Upper lobe of right lung (tissue), 1 donor: ENCODE results near the gene GALT. TPM values are rescaled to one million over a fixed set of nuclear protein-coding genes. Genes with fewer than 3 reads are reported as not detected.

Experiments
- ATAC-seq: fragments of 200-7000 bp; cut with Tn5 transposase; one replicate; pipeline ENCODE4 v1.9.1; 2020; ENCODE audit warnings: mild to moderate bottlenecking, moderate library complexity
- DNase-seq: peaks from one replicate; pipeline ENCODE4 v3.0.0-alpha.2; 2020
- H3K27ac ChIP-seq: fragments of 200-600 bp; one replicate; pipeline ENCODE4 v1.8.0; 2022
- H3K27me3 ChIP-seq: fragments of 200-600 bp; one replicate; pipeline ENCODE4 v1.8.0; 2022; ENCODE audit warnings: mild to moderate bottlenecking
- H3K36me3 ChIP-seq: fragments of 200-600 bp; one replicate; pipeline ENCODE4 v1.8.0; 2022
- H3K4me1 ChIP-seq: fragments of 200-600 bp; one replicate; pipeline ENCODE4 v1.8.0; 2022
- H3K4me3 ChIP-seq: fragments of 200-600 bp; one replicate; pipeline ENCODE4 v1.8.0; 2022; ENCODE audit warnings: mild to moderate bottlenecking
- H3K9me3 ChIP-seq: fragments of 200-600 bp; one replicate; pipeline ENCODE4 v1.8.0; 2022
- intact Hi-C: fragments of 100-400 bp; cut with DNase I; formaldehyde crosslinking; loops from one replicate; pipeline ENCODE4 v1.11.0; 2022
- total RNA-seq: library from RNA; stranded (reverse); fragmentation: NEBNext Ultra II Directional; extraction: Animal tissue kit (Norgen Biotek cat#: 25700); gene quantifications from one replicate; pipeline ENCODE4 v1.2.1, GENCODE V29; 2021
- TF ChIP-seq, protein P1 (sequence below): fragments of 200-600 bp; IDR thresholded peaks from one replicate; pipeline ENCODE4 v1.8.0; 2022; ENCODE audit warnings: antibody characterized with exemption
- donor health status: DM: no; HTN: yes; CAD: no; lungs with severe emphysema.

The GALT gene
- total RNA-seq, 1 donor from 2014 or later = 47.6 TPM

DNA sequence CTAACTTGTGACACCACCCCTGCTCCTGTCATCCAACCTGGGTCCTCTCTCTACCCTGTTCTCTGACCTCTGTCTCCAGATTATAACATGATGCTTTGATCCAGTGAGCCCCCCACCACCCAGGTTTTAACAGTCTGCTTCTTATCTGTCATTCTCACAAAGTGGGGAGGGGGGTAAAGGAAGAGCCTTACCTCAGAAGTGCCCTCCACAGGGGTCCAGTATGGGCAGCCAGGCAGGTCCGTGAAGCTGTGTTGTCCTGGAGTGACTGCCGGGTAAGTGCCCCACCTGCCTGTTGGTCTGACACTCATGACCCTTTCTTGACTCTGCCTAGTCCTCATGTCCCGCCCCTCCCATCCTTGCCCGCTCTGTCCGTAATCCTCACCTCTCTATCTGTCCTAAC is 8.9 kb downstream of the GALT start:
- Histone ChIP-seq H3K36me3 (no peaks in the 10 kb centered on the region), H3K9me3 (no peaks in the 10 kb centered on the region), H3K4me3 (no peak overlapping the region), H3K4me1 (peaks cover 31% of the 10 kb centered on the region), H3K27ac (no peak overlapping the region), H3K27me3 (no peaks in the 10 kb centered on the region)
- TF ChIP-seq, protein P1, sequence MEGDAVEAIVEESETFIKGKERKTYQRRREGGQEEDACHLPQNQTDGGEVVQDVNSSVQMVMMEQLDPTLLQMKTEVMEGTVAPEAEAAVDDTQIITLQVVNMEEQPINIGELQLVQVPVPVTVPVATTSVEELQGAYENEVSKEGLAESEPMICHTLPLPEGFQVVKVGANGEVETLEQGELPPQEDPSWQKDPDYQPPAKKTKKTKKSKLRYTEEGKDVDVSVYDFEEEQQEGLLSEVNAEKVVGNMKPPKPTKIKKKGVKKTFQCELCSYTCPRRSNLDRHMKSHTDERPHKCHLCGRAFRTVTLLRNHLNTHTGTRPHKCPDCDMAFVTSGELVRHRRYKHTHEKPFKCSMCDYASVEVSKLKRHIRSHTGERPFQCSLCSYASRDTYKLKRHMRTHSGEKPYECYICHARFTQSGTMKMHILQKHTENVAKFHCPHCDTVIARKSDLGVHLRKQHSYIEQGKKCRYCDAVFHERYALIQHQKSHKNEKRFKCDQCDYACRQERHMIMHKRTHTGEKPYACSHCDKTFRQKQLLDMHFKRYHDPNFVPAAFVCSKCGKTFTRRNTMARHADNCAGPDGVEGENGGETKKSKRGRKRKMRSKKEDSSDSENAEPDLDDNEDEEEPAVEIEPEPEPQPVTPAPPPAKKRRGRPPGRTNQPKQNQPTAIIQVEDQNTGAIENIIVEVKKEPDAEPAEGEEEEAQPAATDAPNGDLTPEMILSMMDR = no peak
- DNase-seq (no peak), ATAC-seq (no peak)
- intact Hi-C loops = no loop called here

DNA sequence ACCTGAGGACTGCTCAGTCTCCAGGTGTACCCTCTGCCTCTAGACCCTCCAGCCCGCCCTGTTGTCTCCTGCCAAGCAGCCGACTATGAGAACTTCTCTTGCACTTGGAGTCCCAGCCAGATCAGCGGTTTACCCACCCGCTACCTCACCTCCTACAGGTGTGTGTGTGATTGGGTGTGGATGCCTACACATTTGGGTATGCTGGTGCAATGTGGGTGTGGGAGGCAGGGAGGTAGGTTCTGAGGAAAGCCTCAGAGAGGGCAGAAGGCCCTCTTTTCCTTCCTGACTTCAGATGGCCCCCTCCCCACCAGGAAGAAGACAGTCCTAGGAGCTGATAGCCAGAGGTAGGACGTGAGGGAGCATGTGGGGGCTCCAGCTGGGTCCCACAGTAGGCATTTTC is 10.5 kb downstream of the GALT start:
- no peak for DNase-seq
- H3K4me1 ChIP-seq = peaks cover 27% of the 10 kb centered on the region
- H3K4me3 ChIP-seq = no peak overlapping the region
- intact Hi-C loops = no loop called here
- H3K27me3 ChIP-seq = no peaks in the 10 kb centered on the region
- ATAC-seq = no peak
- no peaks in the 10 kb centered on the region for H3K36me3 ChIP-seq
- no peaks in the 10 kb centered on the region for H3K9me3 ChIP-seq
- H3K27ac ChIP-seq = no peak overlapping the region
- TF ChIP-seq, protein P1 = no peak

DNA sequence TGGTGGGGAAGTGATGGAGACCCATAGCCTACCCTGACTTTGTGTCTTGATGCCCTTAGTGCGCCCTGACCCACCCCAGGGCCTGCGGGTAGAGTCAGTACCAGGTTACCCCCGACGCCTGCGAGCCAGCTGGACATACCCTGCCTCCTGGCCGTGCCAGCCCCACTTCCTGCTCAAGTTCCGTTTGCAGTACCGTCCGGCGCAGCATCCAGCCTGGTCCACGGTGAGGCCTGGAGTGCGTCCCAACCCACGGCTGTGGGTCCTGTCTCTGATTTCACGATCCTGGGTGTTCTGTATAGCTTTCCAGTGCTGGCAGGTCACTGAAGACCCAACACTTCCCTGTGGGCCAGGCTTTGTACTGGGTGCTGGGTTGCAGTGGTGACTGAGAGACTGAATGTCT is 12.0 kb downstream of the GALT start:
- peaks cover 13% of the 10 kb centered on the region for H3K4me1 ChIP-seq
- no peak overlapping the region for H3K4me3 ChIP-seq
- ATAC-seq (no peak), DNase-seq (no peak)
- H3K9me3 ChIP-seq = no peaks in the 10 kb centered on the region
- TF ChIP-seq, protein P1 = no peak
- intact Hi-C loops = no loop called here
- H3K36me3 ChIP-seq = no peaks in the 10 kb centered on the region
- no peak overlapping the region for H3K27ac ChIP-seq
- no peaks in the 10 kb centered on the region for H3K27me3 ChIP-seq

DNA sequence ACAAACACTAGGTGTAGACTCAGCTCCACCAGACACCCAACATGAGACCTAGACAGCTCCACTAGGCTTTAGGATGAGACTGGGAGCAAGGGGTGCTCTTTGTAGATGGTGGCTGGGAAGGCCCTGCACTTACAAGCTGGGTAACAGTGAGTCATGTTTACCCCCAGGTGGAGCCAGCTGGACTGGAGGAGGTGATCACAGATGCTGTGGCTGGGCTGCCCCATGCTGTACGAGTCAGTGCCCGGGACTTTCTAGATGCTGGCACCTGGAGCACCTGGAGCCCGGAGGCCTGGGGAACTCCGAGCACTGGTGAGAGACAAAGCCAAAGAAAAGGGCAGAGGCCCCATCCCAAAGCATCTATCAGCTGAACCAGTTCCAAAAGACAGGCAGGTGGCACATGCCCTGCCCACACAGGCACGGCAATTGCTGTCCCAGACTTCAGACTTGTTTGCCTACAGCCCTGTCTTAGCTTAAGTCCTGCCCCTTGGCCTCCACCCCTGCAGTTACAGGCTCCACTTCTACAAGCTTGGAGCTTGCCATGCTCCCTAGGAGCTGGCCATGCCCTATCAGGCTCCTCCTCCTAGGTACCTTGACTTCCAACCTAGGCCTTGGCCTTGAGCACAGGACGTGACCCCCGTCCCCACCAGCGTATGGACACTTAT is 13.2 kb downstream of the GALT start:
- intact Hi-C loops = no loop called here
- Histone ChIP-seq H3K4me1 (peaks cover 13% of the 10 kb centered on the region), H3K27me3 (no peaks in the 10 kb centered on the region), H3K27ac (no peak overlapping the region), H3K4me3 (no peak overlapping the region), H3K9me3 (no peaks in the 10 kb centered on the region), H3K36me3 (no peaks in the 10 kb centered on the region)
- TF ChIP-seq, protein P1 = no peak
- ATAC-seq (no peak), DNase-seq (no peak)

DNA sequence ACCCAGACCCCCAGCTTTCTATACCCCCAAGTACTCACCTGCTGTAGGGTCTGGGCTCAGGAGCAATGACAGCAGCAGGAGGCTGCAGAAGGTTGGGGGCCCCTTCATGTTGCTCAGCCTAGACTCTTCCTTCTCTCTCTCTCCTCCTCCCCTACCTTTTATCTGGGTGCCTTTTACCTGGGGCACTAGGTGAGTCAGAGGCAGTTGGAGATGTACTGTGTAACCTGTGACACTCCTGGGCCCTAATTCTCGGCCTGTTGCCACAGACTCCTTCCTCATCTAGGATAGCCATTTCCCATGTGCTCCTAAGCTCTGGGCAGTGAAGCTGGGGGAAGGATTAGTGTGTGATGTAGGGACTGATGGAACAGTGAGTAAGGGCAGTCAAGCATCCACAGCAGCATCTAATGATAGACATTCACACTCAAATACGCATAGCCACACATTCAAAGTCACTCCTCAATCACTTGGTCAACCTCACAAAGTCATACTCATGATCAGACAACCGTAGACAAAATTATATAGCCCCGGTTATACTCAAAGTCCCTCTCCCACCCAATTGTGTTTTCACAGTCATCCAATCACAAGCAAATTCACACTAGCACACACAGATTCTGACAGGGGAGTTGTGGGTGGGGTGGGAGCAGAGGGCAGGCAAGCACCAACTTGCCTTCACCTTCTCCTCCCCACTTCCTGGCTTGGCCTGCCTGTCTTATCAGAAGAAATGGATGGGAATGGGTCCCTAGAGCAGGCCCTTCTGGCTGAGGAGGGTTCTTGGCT is 16.2 kb downstream of the GALT start, which contains the start of gene CCL27:
TSS of gene CCL27 (minus strand) at position 132 of the 777 bp plus-strand sequence. CDS start at position 108, 24 bp downstream.
- intact Hi-C loops = no loop called here
- H3K27ac ChIP-seq = no peak within 1 kb of the TSS
- DNase-seq = no peak

More for the DNA sequence above, 16.2 kb downstream of the GALT start, which contains the start of gene CCL27:
- TF ChIP-seq, protein P1 = no peak
- Histone ChIP-seq H3K9me3 (no peaks in the 10 kb centered on the region), H3K4me3 (no peak within 1 kb of the TSS), H3K36me3 (no peaks in the 10 kb centered on the region), H3K4me1 (peaks cover 15% of the 10 kb centered on the region), H3K27me3 (no peaks in the 10 kb centered on the region)
- no peak for ATAC-seq
